Subcutaneous adipose tissue (tissue), 4 donors: Measurements from ENCODE around the gene PRCC. TPM values are rescaled to one million over a fixed set of nuclear protein-coding genes. Genes with fewer than 3 reads are reported as not detected.

Source experiments
- CTCF ChIP-seq: fragments of 450-650 bp; IDR thresholded peaks from one replicate; pipeline ENCODE4 v1.5.1; 2016; ENCODE audit warnings: low read depth, mild to moderate bottlenecking, control low read depth, antibody characterized with exemption, moderate library complexity
- total RNA-seq, 4 donors: library from RNA; depleted of rRNA; stranded (reverse); fragments of >200 nt; gene quantifications; one replicate each; pipeline ENCODE4 v1.1.0, GENCODE V29; 2016

Gene PRCC
- total RNA-seq, 4 donors from 2014 or later: 19.7 to 27.3 (median 21.3) TPM

DNA sequence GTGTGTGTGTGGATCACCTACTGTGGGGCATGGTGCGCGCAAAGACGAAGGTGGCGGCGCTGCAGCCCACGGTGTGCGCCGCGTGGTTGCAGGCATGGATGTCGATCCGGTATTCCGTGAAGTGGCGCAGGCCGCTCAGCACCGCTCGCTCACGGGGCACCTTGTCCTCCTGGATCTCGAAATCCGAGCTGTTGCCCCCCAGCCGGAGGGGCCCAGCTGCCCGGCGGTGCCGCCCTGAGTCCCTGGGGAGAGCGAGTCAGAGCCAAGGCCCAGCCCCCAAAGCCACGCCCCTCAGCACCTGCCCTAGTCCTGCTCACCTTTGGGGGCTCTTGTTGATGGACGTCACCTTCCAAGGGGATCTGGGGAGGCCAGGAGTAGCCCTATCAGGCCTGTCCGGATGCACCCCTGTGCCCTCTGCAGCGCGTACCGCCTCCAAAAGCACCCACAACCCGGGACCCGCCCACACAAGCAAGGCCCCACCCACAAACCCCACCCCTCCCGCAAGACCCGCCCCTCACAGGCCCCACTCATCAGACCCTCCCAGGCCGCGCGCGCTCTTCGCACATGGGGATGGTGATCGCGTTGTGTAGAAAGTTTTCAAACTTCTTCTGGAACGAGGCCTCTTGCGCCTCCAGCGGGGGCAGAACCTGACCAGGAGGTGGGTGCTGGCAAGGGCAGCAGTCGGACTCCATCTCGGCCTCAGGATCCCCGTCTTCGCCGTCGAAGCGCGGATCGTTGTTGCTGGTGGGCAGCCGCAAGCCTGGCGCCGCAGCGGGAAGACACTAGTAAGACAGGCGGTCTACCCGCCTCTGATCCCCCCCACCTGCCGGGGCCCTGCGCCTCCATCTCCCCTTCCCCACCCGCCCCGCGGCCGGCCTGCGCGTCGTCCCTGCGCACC, 78.0 kb downstream of the PRCC start:
- no peak for TF ChIP-seq CTCF

- TF ChIP-seq CTCF: no peak
Measured at GRCh38 chr1:156845953-156846545, 78.7 kb downstream of the PRCC start.

- TF ChIP-seq CTCF: no peak
Measured at GRCh38 chr1:156846643-156847042, 79.3 kb downstream of the PRCC start.

DNA sequence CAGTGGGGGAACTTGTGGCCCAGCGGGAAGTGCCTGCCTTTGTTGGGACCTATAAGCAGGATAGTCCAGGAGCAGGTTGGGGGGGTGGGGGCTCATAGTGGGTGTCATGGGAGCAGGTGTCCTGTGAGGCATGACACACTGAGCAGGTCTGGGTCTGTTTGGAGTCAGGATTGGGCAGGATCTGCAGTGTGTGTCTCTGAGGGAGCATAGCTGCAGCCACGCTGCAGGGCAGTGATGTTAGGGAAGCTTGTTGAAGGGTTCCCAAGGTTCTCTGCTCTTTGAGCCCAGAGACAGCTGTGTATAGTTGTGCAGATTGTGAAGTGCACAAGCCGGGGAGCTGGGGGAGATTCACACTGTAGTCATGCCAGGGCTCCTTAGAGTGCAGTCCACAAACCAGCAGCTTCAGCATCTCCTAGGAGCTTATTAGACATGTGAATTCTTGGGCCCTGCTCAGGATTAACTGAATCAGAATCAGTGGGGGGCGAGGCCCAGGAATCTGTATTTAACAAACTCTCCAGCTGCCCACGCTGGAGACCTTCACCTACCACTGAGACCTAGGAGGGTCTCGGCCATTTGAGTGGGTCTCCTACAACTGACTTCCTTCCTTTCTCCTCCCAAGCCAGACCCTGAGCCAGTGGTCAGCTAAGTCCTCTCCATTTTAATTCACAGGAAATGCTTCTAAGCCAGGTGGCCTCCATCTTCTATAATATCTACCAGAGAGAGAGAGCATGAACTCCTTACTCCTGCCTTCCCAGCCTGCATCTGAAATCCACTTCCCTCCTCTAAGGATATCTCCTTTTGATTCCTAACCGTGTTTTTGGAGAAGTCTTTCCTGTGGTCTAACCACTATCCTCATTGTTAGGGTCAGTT, 80.5 kb downstream of the PRCC start:
- no peak for TF ChIP-seq CTCF

DNA sequence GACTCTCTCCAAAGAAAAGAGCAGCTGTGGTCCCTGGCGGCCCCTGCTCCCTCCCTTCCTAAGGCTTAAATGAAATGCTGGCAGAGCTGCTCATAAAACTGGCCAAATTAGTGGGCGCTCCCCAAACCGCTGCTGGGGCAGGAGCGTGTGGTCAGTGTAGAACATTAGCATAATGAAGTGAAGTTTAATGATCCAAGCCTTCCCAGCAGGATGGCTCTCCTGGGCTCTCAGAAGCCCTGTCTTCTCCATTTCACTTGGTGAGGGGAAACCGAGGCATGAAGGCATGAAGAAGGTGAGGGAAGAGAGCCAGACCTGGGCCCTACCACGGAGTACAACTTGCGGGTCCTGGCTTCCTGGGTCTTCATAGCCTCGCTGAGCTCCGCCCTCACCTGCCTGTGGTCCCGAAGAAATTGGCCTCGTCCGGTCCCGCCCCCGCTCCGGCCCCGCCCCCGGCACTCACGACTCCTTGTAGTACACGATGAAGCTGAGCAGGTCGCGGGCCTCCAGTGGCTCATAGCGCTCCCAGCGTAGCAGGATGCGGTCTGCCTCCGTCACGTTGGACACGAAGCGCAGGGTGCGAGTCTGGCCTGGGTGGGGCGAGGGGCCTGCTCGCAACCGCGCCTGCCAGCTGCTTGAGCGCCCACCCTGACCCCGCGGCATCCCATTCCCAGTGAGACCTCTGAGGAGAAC, 81.3 kb downstream of the PRCC start:
- no peak for TF ChIP-seq CTCF

GRCh38 chr1:156849151-156849496, 81.8 kb downstream of the PRCC start:
- no peak for TF ChIP-seq CTCF

Other genes with a start within 250 kb of the PRCC start
- gene IQGAP3, start 195.0 kb upstream of the PRCC start, total RNA-seq: 1 to 10 TPM in 2 of 4 donors, under 1 TPM in 1, not detected in 1; 0.57 to 2.5 (median 2.0) TPM
- gene TTC24, start 187.8 kb upstream of the PRCC start, total RNA-seq: not detected
- 10 to 100 TPM; 45.8 to 61.1 (median 49.7) TPM for gene NAXE, start 175.8 kb upstream of the PRCC start, total RNA-seq
- 10 to 100 TPM; 10.7 to 35.1 (median 21.4) TPM for gene GPATCH4, start 166.1 kb upstream of the PRCC start, total RNA-seq
- 1 to 10 TPM in 2 of 4 donors, not detected in 2; 1.5 to 1.7 TPM for gene HAPLN2, start 148.1 kb upstream of the PRCC start, total RNA-seq
- not detected for gene BCAN, start 125.4 kb upstream of the PRCC start, total RNA-seq
- 10 to 100 TPM in 3 of 4 donors, 1 to 10 TPM in 1; 7.8 to 28.8 (median 13.5) TPM for gene NES, start 90.1 kb upstream of the PRCC start, total RNA-seq
- gene CRABP2, start 62.0 kb upstream of the PRCC start, total RNA-seq: 10 to 100 TPM in 1 of 4 donors, 1 to 10 TPM in 3; 2.4 to 16.5 (median 4.0) TPM
- 10 to 100 TPM; 20.5 to 29.2 (median 23.0) TPM for gene METTL25B, start 39.1 kb upstream of the PRCC start, total RNA-seq
- 10 to 100 TPM; 10.9 to 21.5 (median 13.5) TPM for gene ISG20L2, start 38.8 kb upstream of the PRCC start, total RNA-seq
- 10 to 100 TPM; 53.0 to 84.5 (median 74.0) TPM for gene MRPL24, start 26.4 kb upstream of the PRCC start, total RNA-seq
- gene HDGF, start 15.9 kb upstream of the PRCC start, total RNA-seq: 100 to 1,000 TPM in 3 of 4 donors, 10 to 100 TPM in 1; 86.5 to 126 (median 113) TPM
- gene SH2D2A, start 49.3 kb downstream of the PRCC start, total RNA-seq: 1 to 10 TPM in 1 of 4 donors, under 1 TPM in 3; 0.34 to 1.1 (median 0.71) TPM
- not detected for gene INSRR, start 91.6 kb downstream of the PRCC start, total RNA-seq
- under 1 TPM in 2 of 4 donors, not detected in 2; 0.49 to 0.85 TPM for gene NTRK1, start 93.3 kb downstream of the PRCC start, total RNA-seq
- 10 to 100 TPM in 2 of 4 donors, 1 to 10 TPM in 2; 5.9 to 40.9 (median 8.7) TPM for gene PEAR1, start 126.2 kb downstream of the PRCC start, total RNA-seq
- gene LRRC71, start 153.1 kb downstream of the PRCC start, total RNA-seq: under 1 TPM in 1 of 4 donors, not detected in 3; 0.94 TPM